Measurements from ENCODE around the gene AHDC1. TPM values are rescaled to one million over a fixed set of nuclear protein-coding genes. Genes with fewer than 3 reads are reported as not detected.

AHDC1 gene
- total RNA-seq, 1 experiment from 2014 or later: 49.0 TPM

GRCh38 chr1:27563591-27564471 is 40.1 kb downstream of the AHDC1 start:
- H3K27ac Mint-ChIP-seq: peak overlapping the region; percentile 68
- no peak for TF ChIP-seq RORB (CRISPR knock-in tag; IDR thresholded peaks at IDR 0.05)
- TF ChIP-seq SP1 (CRISPR knock-in tag; conservative IDR thresholded peaks at IDR 0.05): no peak
- no peak for TF ChIP-seq MYBL2 (CRISPR knock-in tag; IDR thresholded peaks at IDR 0.05)
- TF ChIP-seq GRHL2 (CRISPR knock-in tag; IDR thresholded peaks at IDR 0.05; ENCODE audit: insufficient replicate concordance, severe bottlenecking): no peak
- peak; percentile 53; the same call in 1 of the 2 replicates for TF ChIP-seq GABPB1 (CRISPR knock-in tag; IDR thresholded peaks at IDR 0.05)
- peak; percentile 80 for TF ChIP-seq PRDM15 (CRISPR knock-in tag; IDR thresholded peaks at IDR 0.05)
- ATAC-seq (peak; percentile 4), DNase-seq (ENCODE audit: low spot score) (no peak)
- H3K4me3 Mint-ChIP-seq: no peak overlapping the region
- H3K9me3 Mint-ChIP-seq: no peaks in the 10 kb centered on the region
- peaks cover 86% of the 10 kb centered on the region for H3K4me1 Mint-ChIP-seq
- POLR2A ChIA-PET: interaction anchor here (0.5 kb wide), 1 partner anchor 111 kb away, joined by 3 read pairs; no protein-coding TSS in a partner anchor
- CTCF ChIA-PET: interaction anchor here (0.6 to 16.0 kb wide), 10 partner anchors 7 to 147 kb away, joined by 3 to 489 read pairs (median 6); no protein-coding TSS in a partner anchor
- H3K27me3 Mint-ChIP-seq (ENCODE audit: low read depth): no peaks in the 10 kb centered on the region
- no peaks in the 10 kb centered on the region for H3K36me3 Mint-ChIP-seq

- ChIA-PET CTCF (interaction anchor here (0.6 to 16.0 kb wide), 4 partner anchors 11 to 91 kb away, joined by 4 to 366 read pairs (median 14); no protein-coding TSS in a partner anchor), POLR2A (no interaction called here)
- ATAC-seq (no peak), DNase-seq (ENCODE audit: low spot score) (no peak)
- peaks cover 89% of the 10 kb centered on the region for H3K4me1 Mint-ChIP-seq
- no peaks in the 10 kb centered on the region for H3K27me3 Mint-ChIP-seq (ENCODE audit: low read depth)
- H3K4me3 Mint-ChIP-seq: no peak overlapping the region
- TF ChIP-seq TP53 (CRISPR knock-in tag; IDR thresholded peaks at IDR 0.05) (no peak), ZBTB43 (CRISPR knock-in tag; IDR thresholded peaks at IDR 0.05) (no peak), ATF2 (CRISPR knock-in tag; IDR thresholded peaks at IDR 0.05; ENCODE audit: borderline replicate concordance, low read depth) (no peak), IRF1 (CRISPR knock-in tag; IDR thresholded peaks at IDR 0.05) (no peak), HMGA2 (CRISPR knock-in tag; IDR thresholded peaks at IDR 0.05) (no peak), NFYB (CRISPR knock-in tag; conservative IDR thresholded peaks at IDR 0.05; ENCODE audit: low read depth) (no peak), ATF6 (CRISPR knock-in tag; IDR thresholded peaks at IDR 0.05) (no peak), IRF2 (CRISPR knock-in tag; IDR thresholded peaks at IDR 0.05; ENCODE audit: borderline replicate concordance, low read depth) (no peak), ZMAT4 (CRISPR knock-in tag; IDR thresholded peaks at IDR 0.05) (no peak), MXD4 (CRISPR knock-in tag; IDR thresholded peaks at IDR 0.05; ENCODE audit: borderline replicate concordance) (no peak), ZNF281 (CRISPR knock-in tag; IDR thresholded peaks at IDR 0.05) (no peak)
- no peak overlapping the region; the same call in 1 of the 2 replicates for H3K27ac Mint-ChIP-seq
- H3K36me3 Mint-ChIP-seq: no peaks in the 10 kb centered on the region
- no peaks in the 10 kb centered on the region for H3K9me3 Mint-ChIP-seq
Observed at GRCh38 chr1:27563341-27563590, 40.7 kb downstream of the AHDC1 start.

Data from WTC11 (cell line).